ENCODE data around the gene CRLF1.

GRCh38 chr19:18604820-18605159 is 1.8 kb downstream of the CRLF1 start:
- no peak for TF ChIP-seq POLR2A (IDR thresholded peaks at IDR 0.05; ENCODE audit: low read depth, low read length)
- TF ChIP-seq TAF1 (IDR thresholded peaks at IDR 0.05; ENCODE audit: borderline replicate concordance, low read depth, low read length), result no peak
